GM19438 (cell line): Measurements from ENCODE around the gene GRIN2D.

Experiments
- ATAC-seq: cut with Tn5 transposase; IDR thresholded peaks from one replicate; pipeline ENCODE4 v1.9.1; 2021; ENCODE audit warnings: low read depth; ENCODE audit not compliant: unreplicated experiment

GRIN2D gene

GRCh38 chr19:48396016-48396823, 2.8 kb downstream of the GRIN2D start:
- no peak for ATAC-seq

GRCh38 chr19:48396824-48397176, 3.3 kb downstream of the GRIN2D start:
- ATAC-seq: no peak

- ATAC-seq: no peak
Measured at GRCh38 chr19:48397263-48398101, 4.0 kb downstream of the GRIN2D start.

GRCh38 chr19:48398102-48398374, 4.6 kb downstream of the GRIN2D start:
- ATAC-seq: no peak

- no peak for ATAC-seq
Measured at GRCh38 chr19:48398375-48399235, 5.1 kb downstream of the GRIN2D start.

- ATAC-seq: no peak
Measured at GRCh38 chr19:48400018-48400742, 6.7 kb downstream of the GRIN2D start.

GRCh38 chr19:48401287-48401686, 7.8 kb downstream of the GRIN2D start:
- no peak for ATAC-seq

GRCh38 chr19:48403606-48404005, 10.1 kb downstream of the GRIN2D start:
- ATAC-seq: no peak

GRCh38 chr19:48405010-48405659, 11.7 kb downstream of the GRIN2D start:
- ATAC-seq: no peak

GRCh38 chr19:48405850-48406249, 12.4 kb downstream of the GRIN2D start:
- ATAC-seq: no peak

- no peak for ATAC-seq
Measured at GRCh38 chr19:48413879-48414587, 20.6 kb downstream of the GRIN2D start.

- ATAC-seq: no peak
Measured at GRCh38 chr19:48415395-48415794, 21.9 kb downstream of the GRIN2D start.

GRCh38 chr19:48415806-48416221, 22.3 kb downstream of the GRIN2D start:
- ATAC-seq: no peak

- no peak for ATAC-seq
Measured at GRCh38 chr19:48417421-48417820, 24.0 kb downstream of the GRIN2D start.

- no peak for ATAC-seq
Measured at GRCh38 chr19:48418317-48419064, 25.0 kb downstream of the GRIN2D start.

- no peak for ATAC-seq
Measured at GRCh38 chr19:48419158-48419920, 25.9 kb downstream of the GRIN2D start.

GRCh38 chr19:48421548-48421947, 28.1 kb downstream of the GRIN2D start:
- ATAC-seq: no peak

- no peak for ATAC-seq
Measured at GRCh38 chr19:48424694-48425219, 31.3 kb downstream of the GRIN2D start.
